Tibial artery (tissue), 4 donors: ENCODE data around the gene BRAT1.

Source experiments
- DNase-seq, 2 donors: peaks; one replicate each; pipeline ENCODE4 v3.0.0-alpha.2; 2019
- H3K27ac ChIP-seq, 2 donors: fragments of 200-600 bp; sonication (generic) in 1 of 2; 1 replicate in 1 of 2; 2 replicates in 1 of 2; pipeline ENCODE4 v1.5.1; 2018 to 2019; ENCODE audit warnings: mild to moderate bottlenecking in 1 of 2
- H3K27me3 ChIP-seq, 2 donors: fragments of 200-600 bp; sonication (generic) in 1 of 2; one replicate each; pipeline versions ENCODE4 v1.5.1 to v1.6.0; 2016 to 2019
- H3K36me3 ChIP-seq, 3 donors: fragments of 200-600 bp; sonication (generic) in 2 of 3; one replicate each; pipeline ENCODE4 v1.5.1; 2016 to 2019; ENCODE audit warnings: mild to moderate bottlenecking in 2 of 3
- H3K4me1 ChIP-seq, 4 donors: fragments of 200-600 bp; sonication (generic) in 2 of 4; 1 replicate in 3 of 4; 2 replicates in 1 of 4; pipeline ENCODE4 v1.5.1; 2016 to 2019
- H3K4me3 ChIP-seq, 2 donors: fragments of 200-600 bp; sonication (generic) in 1 of 2; 1 replicate in 1 of 2; 2 replicates in 1 of 2; pipeline ENCODE4 v1.5.1; 2018 to 2019; ENCODE audit warnings: mild to moderate bottlenecking in 2 of 2
- H3K9me3 ChIP-seq, 3 donors: fragments of 200-600 bp; sonication (generic) in 1 of 3; one replicate each; pipeline ENCODE4 v1.5.1; 2016 to 2019
- intact Hi-C: fragments of 100-400 bp; cut with DNase I; formaldehyde crosslinking; loops from one replicate; pipeline ENCODE4 v1.15.0; 2023; ENCODE audit warnings: low total_unique reads
- TF ChIP-seq, protein P1 (sequence below), 2 experiments: fragments of 200-600 bp in 1 of 2; fragments of 450-650 bp in 1 of 2; IDR thresholded peaks; one replicate each; pipeline ENCODE4 v1.5.1; 2017 to 2019; ENCODE audit warnings: antibody characterized with exemption in 2 of 2, mild to moderate bottlenecking in 1 of 2, moderate library complexity in 1 of 2

Gene BRAT1

DNA sequence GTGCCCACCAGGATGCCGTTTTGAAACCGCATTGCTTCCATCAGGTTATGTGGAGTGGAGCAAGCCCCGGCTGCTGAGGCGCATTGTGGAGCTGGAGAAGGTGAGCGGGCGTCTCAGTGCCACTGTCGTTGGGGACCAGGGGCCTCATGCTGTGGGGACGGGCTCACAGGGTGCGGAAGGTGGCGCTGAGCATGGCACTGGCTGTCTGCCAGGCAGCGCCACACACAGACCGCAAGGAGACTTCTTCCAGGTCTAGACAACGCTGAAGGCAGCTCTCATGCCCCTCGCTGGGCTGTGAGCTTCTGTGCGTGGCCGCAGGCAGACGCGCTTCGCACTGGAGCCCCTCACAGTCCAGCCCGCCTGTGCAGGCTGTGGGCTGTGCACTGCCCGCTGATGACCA lies 32.5 kb upstream of the BRAT1 start:
- Histone ChIP-seq H3K4me1 (no peaks in the 10 kb centered on the region), H3K36me3 (peaks cover 34 to 77% (median 54%) of the 10 kb centered on the region in 3 donors), H3K9me3 (no peaks in the 10 kb centered on the region), H3K27ac (no peak overlapping the region), H3K4me3 (no peak overlapping the region), H3K27me3 (no peaks in the 10 kb centered on the region)
- no peak for DNase-seq
- TF ChIP-seq, protein P1, sequence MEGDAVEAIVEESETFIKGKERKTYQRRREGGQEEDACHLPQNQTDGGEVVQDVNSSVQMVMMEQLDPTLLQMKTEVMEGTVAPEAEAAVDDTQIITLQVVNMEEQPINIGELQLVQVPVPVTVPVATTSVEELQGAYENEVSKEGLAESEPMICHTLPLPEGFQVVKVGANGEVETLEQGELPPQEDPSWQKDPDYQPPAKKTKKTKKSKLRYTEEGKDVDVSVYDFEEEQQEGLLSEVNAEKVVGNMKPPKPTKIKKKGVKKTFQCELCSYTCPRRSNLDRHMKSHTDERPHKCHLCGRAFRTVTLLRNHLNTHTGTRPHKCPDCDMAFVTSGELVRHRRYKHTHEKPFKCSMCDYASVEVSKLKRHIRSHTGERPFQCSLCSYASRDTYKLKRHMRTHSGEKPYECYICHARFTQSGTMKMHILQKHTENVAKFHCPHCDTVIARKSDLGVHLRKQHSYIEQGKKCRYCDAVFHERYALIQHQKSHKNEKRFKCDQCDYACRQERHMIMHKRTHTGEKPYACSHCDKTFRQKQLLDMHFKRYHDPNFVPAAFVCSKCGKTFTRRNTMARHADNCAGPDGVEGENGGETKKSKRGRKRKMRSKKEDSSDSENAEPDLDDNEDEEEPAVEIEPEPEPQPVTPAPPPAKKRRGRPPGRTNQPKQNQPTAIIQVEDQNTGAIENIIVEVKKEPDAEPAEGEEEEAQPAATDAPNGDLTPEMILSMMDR (IDR thresholded peaks at IDR 0.05), result no peak
- intact Hi-C loops, result no loop called here

DNA sequence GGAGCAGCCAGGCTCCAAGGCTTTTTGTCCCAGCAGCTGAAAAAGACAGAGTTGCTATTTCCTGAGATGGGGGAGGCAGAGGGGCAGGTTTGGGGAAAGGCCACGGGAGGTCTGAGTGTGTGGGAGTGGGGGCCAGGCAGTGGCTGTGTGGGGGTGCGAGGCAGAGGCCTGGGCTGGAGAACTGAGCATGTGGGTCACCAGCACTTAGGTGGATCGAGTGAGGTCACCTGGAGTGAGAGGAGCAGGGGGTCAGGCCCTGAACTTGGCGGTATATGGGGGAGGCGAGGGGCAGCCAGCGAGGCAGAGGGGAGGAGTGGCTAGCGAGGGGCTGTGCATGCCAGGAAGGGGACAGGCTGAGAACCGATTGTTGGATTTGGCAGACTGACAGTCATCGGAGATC lies 31.8 kb upstream of the BRAT1 start:
- intact Hi-C loops, result no loop called here
- Histone ChIP-seq H3K4me1 (no peaks in the 10 kb centered on the region), H3K9me3 (no peaks in the 10 kb centered on the region), H3K27ac (no peak overlapping the region), H3K4me3 (no peak overlapping the region), H3K27me3 (no peaks in the 10 kb centered on the region), H3K36me3 (peaks cover 29 to 75% (median 48%) of the 10 kb centered on the region in 3 donors)
- no peak for DNase-seq
- TF ChIP-seq, protein P1 (IDR thresholded peaks at IDR 0.05), result no peak

DNA sequence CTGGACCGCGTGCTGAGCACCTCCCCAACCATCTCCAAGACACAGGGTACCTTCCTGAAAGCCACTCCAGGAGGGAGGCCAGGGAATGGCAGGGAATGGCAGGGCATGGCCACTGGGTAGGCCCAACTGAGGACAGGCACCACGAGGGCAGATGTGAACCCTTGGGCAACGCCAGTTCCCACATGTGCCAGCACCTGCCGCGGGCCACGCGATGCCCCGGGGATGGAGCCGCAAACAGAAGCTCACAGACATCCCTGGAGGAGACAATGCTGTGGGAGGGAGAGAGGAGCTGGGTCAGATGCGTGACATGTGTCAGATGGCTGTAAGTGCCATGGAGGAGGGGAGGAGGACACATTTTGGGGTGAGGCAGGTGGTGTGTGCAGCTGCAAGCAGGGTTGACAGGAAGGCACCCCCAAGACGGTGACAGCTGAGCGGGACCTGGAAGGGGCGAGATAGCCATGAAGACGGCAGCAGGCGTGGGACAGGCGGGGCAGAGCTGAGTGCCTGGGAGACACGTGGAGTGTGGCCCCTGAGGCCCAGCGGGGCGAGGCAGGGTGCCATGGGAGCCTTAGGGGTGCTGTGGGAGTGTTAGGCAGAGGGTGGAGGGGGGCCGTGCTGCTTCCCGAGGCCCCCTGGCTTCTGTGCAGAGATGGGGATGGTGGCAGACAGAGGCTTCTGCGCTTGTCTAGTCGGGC lies 31.1 kb upstream of the BRAT1 start:
- Histone ChIP-seq H3K9me3 (no peaks in the 10 kb centered on the region), H3K27me3 (no peaks in the 10 kb centered on the region), H3K36me3 (peaks cover 29 to 70% (median 45%) of the 10 kb centered on the region in 3 donors), H3K4me3 (no peak overlapping the region), H3K27ac (no peak overlapping the region), H3K4me1 (no peaks in the 10 kb centered on the region)
- TF ChIP-seq, protein P1 (IDR thresholded peaks at IDR 0.05), result no peak
- DNase-seq, result no peak
- intact Hi-C loops, result no loop called here

DNA sequence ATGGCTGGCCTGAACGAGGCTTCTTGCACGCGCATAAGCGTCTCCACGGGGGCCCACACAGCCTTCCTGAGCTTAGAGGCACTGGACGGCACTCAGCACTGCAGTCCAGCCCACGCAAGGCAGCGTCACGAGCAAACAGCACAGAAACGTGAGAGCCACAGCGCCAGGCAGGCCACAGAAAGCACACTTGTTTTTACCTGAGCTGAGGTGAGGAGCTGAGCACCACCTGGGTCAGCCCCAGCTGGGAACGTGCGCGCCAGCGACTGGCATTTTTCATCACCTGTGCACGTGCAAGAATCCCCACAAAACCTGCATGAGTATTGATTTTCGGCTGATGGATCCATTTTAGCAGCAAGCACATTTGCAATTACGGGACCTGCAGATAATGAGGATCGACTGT lies 30.1 kb upstream of the BRAT1 start:
- Histone ChIP-seq H3K4me3 (no peak overlapping the region), H3K27ac (no peak overlapping the region), H3K4me1 (no peaks in the 10 kb centered on the region), H3K27me3 (no peaks in the 10 kb centered on the region), H3K9me3 (no peaks in the 10 kb centered on the region), H3K36me3 (peaks cover 29 to 61% (median 45%) of the 10 kb centered on the region in 3 donors)
- TF ChIP-seq, protein P1 (IDR thresholded peaks at IDR 0.05), result no peak
- intact Hi-C loops, result no loop called here
- DNase-seq, result no peak

DNA sequence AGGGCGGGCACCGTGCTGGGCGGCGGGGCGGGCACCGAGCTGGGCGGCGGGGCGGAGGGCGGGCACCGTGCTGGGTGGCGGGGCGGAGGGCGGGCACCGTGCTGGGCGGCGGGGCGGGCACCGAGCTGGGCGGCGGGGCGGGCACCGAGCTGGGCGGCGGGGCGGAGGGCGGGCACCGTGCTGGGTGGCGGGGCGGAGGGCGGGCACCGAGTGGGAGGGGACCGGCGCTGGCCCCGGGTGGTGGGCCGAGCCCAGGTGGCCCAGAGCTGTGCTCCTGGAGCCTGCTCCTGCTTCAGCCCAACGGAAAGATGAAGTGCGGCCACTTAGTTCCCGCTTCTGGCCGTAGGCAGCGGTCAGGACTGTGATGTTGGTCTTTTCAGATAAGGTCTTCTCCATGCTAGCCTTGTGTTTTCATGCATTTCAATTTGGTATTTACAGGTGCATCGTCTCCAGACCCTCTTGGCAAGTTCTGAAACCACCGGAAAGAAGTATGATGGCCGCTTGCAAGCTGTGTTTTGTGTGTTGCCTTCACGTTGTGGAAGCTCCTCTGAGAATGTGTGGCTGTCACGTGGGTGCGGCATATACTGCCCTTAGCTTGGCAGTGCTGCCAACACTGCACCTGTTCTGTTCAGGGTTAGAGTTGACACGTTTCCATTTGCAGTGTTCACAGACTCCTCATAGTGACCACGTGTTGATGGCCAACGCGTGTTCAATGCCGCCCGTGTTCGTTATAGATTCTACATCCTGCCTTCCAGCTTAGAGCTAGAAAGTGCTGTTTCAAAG lies 28.7 kb upstream of the BRAT1 start:
- TF ChIP-seq, protein P1 (IDR thresholded peaks at IDR 0.05), result no peak
- H3K27me3 ChIP-seq, result no peaks in the 10 kb centered on the region
- no peaks in the 10 kb centered on the region for H3K4me1 ChIP-seq
- no peak overlapping the region for H3K4me3 ChIP-seq
- no peak overlapping the region for H3K27ac ChIP-seq
- intact Hi-C loops, result no loop called here
- no peak for DNase-seq
- H3K36me3 ChIP-seq, result peaks cover 25 to 54% (median 31%) of the 10 kb centered on the region in 3 donors
- no peaks in the 10 kb centered on the region for H3K9me3 ChIP-seq
